NCI-H2227 treated with DMSO at 0.1 percent for 48 hours (cell line): Measurements from ENCODE around the gene KCNG3.

Experiments used
- DNase-seq: peaks from one replicate; lab custom pipeline; 2025; lab: John Stamatoyannopoulos, UW

The KCNG3 gene

DNA sequence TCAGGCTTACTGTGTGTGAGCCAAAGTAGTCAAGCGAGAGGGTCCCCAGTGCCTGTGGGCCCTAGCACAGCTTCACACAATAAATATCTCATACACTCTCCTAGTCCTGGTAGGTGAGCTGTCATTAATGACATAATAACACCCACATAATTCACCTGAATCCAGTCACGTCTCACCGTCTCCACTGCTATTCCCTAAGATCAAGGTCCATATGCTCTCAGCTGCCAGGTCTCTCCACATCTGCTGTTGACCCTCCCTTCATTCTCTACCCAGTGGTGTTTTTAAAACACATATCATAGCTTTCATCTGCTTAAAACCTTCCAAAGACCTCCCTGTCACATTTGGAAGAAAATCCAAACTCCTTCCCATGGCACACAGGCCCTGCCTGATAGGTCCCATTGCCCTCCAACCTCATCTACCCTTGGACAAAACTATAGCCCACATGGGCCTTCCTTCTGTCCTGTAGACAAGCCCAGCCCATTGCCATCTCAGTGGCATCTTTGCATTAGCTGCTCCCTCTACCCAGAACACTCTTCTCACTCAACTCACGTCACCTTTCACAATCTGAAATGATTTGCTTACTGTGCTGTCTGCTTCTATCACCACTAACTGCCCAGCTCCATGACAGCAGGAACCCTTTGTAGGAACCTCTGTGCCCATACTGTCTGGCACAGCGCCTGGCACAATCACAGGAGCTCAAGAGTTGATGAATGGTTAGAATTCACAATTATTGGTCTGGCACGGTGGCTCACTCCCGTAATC lies 7.5 kb downstream of the KCNG3 start:
- DNase-seq = no peak

- no peak for DNase-seq
Measured at GRCh38 chr2:42480402-42480801, 13.4 kb downstream of the KCNG3 start.

GRCh38 chr2:42474765-42475454 lies 18.9 kb downstream of the KCNG3 start:
- no peak for DNase-seq

GRCh38 chr2:42470706-42471105 lies 23.1 kb downstream of the KCNG3 start:
- DNase-seq = no peak

GRCh38 chr2:42464631-42465030 lies 29.2 kb downstream of the KCNG3 start:
- DNase-seq = no peak

DNA sequence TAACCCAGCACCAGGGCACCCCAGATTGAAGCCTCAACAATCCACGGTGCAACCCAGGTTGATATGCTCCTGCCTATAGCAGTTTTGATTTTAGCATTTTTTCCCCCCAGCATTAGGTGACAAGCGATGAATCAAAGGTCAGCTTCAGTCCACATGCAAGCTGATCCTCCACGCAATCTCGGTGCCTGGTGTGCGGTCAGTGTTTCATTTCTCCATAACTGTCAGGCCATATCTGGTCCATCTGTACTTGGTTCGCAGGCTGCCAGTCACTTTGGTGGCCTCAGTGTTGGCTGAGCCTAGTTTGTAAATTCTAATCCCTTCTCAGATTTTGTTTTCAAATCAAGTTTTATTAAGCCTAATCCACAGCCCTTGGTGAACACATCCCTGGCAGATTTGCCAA lies 30.2 kb downstream of the KCNG3 start:
- DNase-seq = no peak

- DNase-seq = no peak
Measured at GRCh38 chr2:42459296-42459695, 34.5 kb downstream of the KCNG3 start.

DNA sequence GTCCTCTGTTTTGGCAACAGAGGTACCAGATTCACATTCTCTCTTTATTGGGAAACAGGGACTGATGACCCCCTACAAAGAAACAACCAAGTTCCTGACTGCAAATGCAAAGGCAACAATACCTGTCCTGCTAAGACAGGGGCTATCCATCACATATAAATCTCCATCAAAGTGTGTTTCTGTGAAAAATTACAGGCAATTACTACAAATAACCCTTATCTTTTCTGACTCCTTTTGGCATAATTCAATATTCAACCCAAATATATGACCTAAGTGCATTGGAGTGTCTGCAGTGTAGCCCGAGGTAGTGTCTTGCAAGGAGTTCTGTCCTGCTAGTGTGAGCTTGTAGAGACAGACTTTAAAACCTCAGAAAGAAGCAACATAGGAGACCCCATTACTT lies 35.4 kb downstream of the KCNG3 start:
- DNase-seq = no peak

DNA sequence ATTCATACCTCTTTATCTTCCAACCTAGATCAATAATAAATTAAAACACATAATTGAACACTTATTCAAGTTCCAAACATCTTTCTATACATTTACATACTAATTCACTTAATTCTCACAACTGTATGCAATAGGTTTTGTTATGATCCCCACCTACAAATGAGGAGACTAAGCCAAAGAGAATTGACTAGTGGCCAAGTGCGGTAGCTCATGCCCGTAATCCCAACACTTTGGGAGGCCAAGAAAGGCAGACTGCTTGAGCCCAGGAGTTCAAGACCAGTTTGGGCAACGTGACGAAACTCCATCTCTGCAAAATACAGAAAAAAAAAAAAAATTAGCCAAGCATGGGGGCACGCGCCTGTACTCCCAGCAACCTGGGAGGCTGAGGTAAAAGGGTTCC lies 36.8 kb downstream of the KCNG3 start:
- no peak for DNase-seq

GRCh38 chr2:42456126-42456839 lies 37.5 kb downstream of the KCNG3 start:
- DNase-seq = no peak

GRCh38 chr2:42452545-42452944 lies 41.2 kb downstream of the KCNG3 start:
- no peak for DNase-seq

DNA sequence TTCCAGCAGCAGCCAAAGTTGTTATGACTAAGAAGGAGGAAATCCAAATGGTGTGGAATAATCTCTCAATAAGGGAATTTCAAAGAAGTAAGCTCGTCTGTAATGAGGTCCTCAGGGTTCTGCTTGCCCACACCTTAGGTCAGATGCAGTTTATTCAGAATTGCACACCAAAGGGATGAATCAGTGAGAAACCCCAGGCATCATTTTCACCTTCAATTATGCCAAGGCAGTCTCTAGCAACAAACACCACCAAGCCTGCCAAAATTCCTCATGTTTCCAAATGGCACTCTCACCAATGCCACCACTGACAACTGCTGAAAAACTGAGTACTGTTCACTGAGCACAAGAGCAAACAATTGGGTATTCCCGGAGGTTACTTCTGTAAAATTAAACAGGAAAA lies 43.6 kb downstream of the KCNG3 start:
- DNase-seq = no peak

DNA sequence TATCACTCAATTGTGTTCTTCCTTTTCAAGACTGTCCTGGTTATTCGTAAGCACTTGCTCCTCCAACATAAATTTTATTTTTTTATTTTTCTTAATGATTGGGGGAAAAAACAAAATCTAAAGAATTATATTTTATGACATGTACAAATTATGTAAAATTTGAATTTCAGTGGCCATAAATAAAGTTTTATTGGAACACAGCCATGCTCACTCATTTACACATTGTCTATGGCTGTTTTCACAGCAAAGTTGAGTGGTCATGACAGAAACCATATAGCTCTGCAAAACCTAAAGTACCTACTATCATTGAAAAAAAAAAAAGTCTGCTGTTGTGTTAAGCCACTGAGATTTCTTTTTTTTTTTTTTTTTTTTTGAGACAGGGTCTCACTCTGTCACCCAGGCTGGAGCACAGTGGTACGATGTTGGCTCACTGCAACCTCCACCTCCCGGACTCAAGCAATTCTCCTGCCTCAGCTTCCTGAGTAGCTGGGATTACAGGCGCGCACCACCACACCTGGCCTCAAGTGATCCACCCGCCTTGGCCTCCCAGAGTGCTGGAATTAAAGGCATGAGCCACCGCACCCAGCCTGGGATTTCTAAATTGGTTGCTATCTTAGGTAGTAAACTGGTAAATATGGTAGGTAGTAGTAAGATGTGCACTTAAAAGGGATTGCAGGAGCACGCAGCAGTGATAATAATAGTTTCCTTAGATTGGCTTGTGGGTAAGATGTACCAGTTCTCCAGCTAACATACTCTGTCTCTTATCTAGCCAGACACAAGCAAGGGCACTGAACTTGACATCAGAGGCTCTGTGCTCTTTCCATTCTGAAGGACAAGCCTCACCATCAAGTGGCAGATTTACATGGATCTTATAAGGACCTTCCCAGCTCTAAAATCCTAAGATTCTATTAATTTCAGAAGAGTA lies 44.4 kb downstream of the KCNG3 start:
- no peak for DNase-seq

DNA sequence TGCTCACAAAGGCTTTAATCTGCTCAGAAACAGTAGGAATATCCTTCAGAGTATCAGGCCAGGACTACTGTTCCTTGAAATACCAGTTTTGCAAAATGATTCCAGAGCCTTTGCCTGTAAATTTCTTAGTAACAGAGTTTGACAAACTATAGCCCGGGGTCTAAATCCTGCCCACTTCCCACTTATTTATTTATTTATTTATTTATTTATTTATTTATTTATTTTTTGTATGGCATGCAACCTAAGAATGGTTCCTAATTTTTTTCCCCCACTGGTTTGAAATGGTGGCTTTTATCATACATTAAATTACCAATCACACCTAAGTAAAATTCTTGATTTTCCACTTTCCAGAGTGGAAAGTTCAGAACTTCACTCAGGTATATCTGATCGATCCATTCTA lies 45.6 kb downstream of the KCNG3 start:
- no peak for DNase-seq

DNA sequence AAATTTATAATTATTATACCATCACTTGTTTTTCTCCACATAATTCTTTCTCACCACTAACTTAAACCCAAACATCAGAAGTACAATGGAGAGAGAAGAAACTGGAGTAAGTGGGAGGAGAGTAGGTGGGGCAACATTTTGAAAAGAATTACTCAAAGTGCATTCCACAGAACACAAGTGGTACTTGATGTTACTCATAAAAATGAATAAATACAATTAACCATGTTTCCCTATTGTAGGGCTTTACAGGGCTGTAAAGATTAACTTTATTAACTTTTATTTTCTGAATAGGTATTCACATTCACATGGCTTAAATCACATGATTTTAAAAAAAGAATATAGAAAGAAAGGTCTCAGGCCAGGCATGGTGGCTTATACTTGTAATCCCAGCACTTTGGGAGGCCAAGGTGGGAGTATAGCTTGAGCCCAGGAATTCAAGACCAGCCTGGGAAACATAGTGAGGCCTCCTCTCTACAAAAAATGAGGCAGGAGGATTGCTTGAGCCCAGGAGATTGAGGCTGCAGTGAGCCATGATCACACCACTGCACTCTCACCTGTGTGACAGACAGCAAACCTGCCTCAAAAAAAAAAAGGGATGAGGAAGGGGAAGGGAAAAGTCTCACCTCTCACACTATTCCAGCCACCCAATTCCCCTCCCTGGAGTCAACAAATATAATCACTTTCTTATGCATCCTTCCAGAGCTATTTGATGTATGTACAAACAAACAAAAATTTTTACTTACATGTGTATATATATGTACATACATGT lies 47.1 kb downstream of the KCNG3 start:
- no peak for DNase-seq

GRCh38 chr2:42443718-42444399 lies 49.9 kb downstream of the KCNG3 start:
- DNase-seq = no peak

- no peak for DNase-seq
Measured at GRCh38 chr2:42442774-42443173, 51.0 kb downstream of the KCNG3 start.

- DNase-seq = no peak
Measured at GRCh38 chr2:42438685-42439084, 55.1 kb downstream of the KCNG3 start.

GRCh38 chr2:42436370-42436769 lies 57.4 kb downstream of the KCNG3 start:
- no peak for DNase-seq

DNA sequence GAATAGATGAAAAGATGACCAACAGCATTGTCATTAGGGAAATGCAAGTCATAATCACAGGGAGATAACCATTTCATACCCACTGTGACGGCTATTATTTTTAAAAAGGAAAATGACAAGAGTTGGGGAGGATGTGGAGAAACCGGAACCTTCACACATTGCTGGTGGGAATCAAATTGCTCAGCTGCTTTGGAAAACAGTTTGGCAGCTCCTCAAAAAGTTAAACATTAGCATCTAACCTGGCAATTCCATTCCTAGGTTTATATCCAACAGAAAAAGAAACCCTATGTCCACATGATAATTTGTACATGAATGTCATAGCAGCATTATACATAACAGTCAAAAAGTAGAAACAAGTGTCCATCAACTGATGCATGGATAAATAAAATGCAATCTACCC lies 58.2 kb downstream of the KCNG3 start:
- no peak for DNase-seq

- no peak for DNase-seq
Measured at GRCh38 chr2:42430188-42430587, 63.6 kb downstream of the KCNG3 start.
